ENCODE data around the gene RAB17. TPM values are rescaled to one million over a fixed set of nuclear protein-coding genes. Genes with fewer than 3 reads are reported as not detected.
A peak's percentile ranks its signal among the peaks of the same experiment; 100 is the strongest.

RAB17 gene
- total RNA-seq, 1 experiment from 2014 or later: 17.2 TPM

DNA sequence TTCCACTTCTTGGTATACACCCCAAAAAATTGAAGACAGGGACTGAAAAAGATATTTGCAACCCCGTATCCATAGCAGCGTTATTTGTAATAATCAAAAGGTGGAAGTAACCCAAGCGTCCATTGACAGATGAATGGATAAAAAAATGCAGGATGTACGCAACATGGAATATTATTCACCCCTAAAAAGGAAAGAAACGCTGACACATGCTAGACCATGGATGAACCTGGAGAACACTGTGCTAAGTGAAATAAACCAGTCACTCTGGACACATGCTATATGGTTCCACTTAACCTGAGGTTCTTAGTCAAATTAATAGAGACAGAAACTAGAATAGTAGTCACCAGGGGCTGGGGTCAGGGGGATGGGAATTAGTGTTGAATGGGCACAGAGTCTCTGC, 62.8 kb downstream of the RAB17 start:
- TF ChIP-seq, protein P1, sequence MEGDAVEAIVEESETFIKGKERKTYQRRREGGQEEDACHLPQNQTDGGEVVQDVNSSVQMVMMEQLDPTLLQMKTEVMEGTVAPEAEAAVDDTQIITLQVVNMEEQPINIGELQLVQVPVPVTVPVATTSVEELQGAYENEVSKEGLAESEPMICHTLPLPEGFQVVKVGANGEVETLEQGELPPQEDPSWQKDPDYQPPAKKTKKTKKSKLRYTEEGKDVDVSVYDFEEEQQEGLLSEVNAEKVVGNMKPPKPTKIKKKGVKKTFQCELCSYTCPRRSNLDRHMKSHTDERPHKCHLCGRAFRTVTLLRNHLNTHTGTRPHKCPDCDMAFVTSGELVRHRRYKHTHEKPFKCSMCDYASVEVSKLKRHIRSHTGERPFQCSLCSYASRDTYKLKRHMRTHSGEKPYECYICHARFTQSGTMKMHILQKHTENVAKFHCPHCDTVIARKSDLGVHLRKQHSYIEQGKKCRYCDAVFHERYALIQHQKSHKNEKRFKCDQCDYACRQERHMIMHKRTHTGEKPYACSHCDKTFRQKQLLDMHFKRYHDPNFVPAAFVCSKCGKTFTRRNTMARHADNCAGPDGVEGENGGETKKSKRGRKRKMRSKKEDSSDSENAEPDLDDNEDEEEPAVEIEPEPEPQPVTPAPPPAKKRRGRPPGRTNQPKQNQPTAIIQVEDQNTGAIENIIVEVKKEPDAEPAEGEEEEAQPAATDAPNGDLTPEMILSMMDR (IDR thresholded peaks at IDR 0.05; ENCODE audit: unreplicated experiment): no peak
- no peaks in the 10 kb centered on the region for H3K9me3 Mint-ChIP-seq (ENCODE audit: unreplicated experiment)
- no TSS peak for BruUV-seq (replicated peaks)
- no peak overlapping the region for H3K4me3 Mint-ChIP-seq (ENCODE audit: unreplicated experiment)
- CTCF ChIA-PET: interaction anchor here (0.6 to 2.0 kb wide), 3 partner anchors 43 to 176 kb away, joined by 3 to 6 read pairs (median 3); no protein-coding TSS in a partner anchor
- intact Hi-C loops (cut with micrococcal nuclease): no loop called here
- no peaks in the 10 kb centered on the region for H3K4me1 Mint-ChIP-seq (ENCODE audit: insufficient read depth, unreplicated experiment)
- no peaks in the 10 kb centered on the region for H3K27me3 Mint-ChIP-seq (ENCODE audit: insufficient read depth, unreplicated experiment)
- H3K36me3 Mint-ChIP-seq (ENCODE audit: insufficient read depth, unreplicated experiment): peaks cover 14% of the 10 kb centered on the region
- no peak for DNase-seq (ENCODE audit: unreplicated experiment)
- H3K27ac Mint-ChIP-seq (ENCODE audit: low read depth, unreplicated experiment): no peak overlapping the region
- POLR2A ChIA-PET: no interaction called here

DNA sequence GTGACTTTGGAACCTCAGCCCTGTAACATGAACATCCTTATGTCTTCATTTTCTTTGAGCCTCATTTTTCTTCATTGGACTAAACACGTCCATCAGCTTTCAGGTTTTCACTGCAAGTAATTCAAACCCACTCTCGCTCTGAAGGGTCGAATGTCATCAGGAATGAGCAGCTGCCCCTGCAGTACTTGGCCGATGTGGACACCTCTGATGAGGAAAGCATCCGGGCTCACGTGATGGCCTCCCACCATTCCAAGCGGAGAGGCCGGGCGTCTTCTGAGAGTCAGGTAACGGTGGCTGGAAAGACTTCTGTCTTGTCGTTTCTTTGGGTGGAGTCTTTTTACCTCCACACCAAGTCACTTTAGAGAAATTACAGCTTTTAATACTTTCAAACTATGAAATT, 63.3 kb downstream of the RAB17 start:
- BruUV-seq (replicated peaks): no TSS peak
- Mint-ChIP-seq H3K4me1 (ENCODE audit: insufficient read depth, unreplicated experiment) (no peaks in the 10 kb centered on the region), H3K27me3 (ENCODE audit: insufficient read depth, unreplicated experiment) (no peaks in the 10 kb centered on the region), H3K27ac (ENCODE audit: low read depth, unreplicated experiment) (no peak overlapping the region), H3K9me3 (ENCODE audit: unreplicated experiment) (no peaks in the 10 kb centered on the region), H3K36me3 (ENCODE audit: insufficient read depth, unreplicated experiment) (peaks cover 11% of the 10 kb centered on the region), H3K4me3 (ENCODE audit: unreplicated experiment) (no peak overlapping the region)
- DNase-seq (ENCODE audit: unreplicated experiment): no peak
- intact Hi-C loops (cut with micrococcal nuclease): no loop called here
- TF ChIP-seq, protein P1 (IDR thresholded peaks at IDR 0.05; ENCODE audit: unreplicated experiment): no peak
- POLR2A ChIA-PET: no interaction called here
- CTCF ChIA-PET: interaction anchor here (0.7 to 2.0 kb wide), 3 partner anchors 14 to 45 kb away, joined by 3 to 6 read pairs (median 3); no protein-coding TSS in a partner anchor

DNA sequence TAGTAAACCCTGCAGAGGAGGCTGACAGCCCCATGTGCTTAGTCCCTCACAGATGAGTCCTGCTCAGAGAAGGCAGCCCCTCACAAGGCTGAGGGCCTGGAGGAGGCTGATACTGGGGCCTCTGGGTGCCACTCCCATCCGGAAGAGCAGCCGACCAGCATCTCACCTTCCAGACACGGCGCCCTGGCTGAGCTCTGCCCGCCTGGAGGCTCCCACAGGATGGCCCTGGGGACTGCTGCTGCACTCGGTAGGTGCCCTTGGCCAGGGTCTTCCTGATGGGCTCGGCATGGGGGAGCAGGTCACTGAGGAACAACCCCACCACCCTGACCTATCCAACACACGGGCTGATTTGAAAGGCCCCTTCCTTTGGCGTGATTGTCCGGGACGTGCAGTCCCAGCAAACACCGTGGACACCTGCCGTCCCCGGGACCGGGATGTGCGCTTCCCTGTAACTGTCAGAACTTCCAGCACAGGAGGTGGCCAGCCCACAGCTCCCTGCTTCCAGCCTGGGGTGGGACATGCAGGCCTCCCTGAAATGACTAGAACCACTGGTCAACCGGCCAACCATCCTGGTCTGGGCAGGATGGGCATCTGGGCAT, 64.9 kb downstream of the RAB17 start:
- CTCF ChIA-PET: interaction anchor here (1.4 to 2.0 kb wide), 3 partner anchors 10 to 47 kb away, joined by 5 to 6 read pairs (median 6); no protein-coding TSS in a partner anchor

GRCh38 chr2:237524631-237525030, 65.9 kb downstream of the RAB17 start:
- H3K9me3 Mint-ChIP-seq (ENCODE audit: unreplicated experiment): no peaks in the 10 kb centered on the region
- H3K4me1 Mint-ChIP-seq (ENCODE audit: insufficient read depth, unreplicated experiment): no peaks in the 10 kb centered on the region
- ChIA-PET POLR2A (no interaction called here), CTCF (interaction anchor here (0.6 kb wide), 1 partner anchor 62 kb away, joined by 5 read pairs; no protein-coding TSS in a partner anchor)
- no peak overlapping the region for H3K4me3 Mint-ChIP-seq (ENCODE audit: unreplicated experiment)
- intact Hi-C loops (cut with micrococcal nuclease): no loop called here
- DNase-seq (ENCODE audit: unreplicated experiment): peak; percentile 33
- no TSS peak for BruUV-seq (replicated peaks)
- no peaks in the 10 kb centered on the region for H3K27me3 Mint-ChIP-seq (ENCODE audit: insufficient read depth, unreplicated experiment)
- H3K36me3 Mint-ChIP-seq (ENCODE audit: insufficient read depth, unreplicated experiment): peaks cover 12% of the 10 kb centered on the region
- TF ChIP-seq, protein P1 (IDR thresholded peaks at IDR 0.05; ENCODE audit: unreplicated experiment): no peak
- no peak overlapping the region for H3K27ac Mint-ChIP-seq (ENCODE audit: low read depth, unreplicated experiment)

More for the DNA sequence above, 64.9 kb downstream of the RAB17 start:
- Mint-ChIP-seq H3K27me3 (ENCODE audit: insufficient read depth, unreplicated experiment) (no peaks in the 10 kb centered on the region), H3K9me3 (ENCODE audit: unreplicated experiment) (no peaks in the 10 kb centered on the region), H3K27ac (ENCODE audit: low read depth, unreplicated experiment) (no peak overlapping the region), H3K4me1 (ENCODE audit: insufficient read depth, unreplicated experiment) (no peaks in the 10 kb centered on the region), H3K36me3 (ENCODE audit: insufficient read depth, unreplicated experiment) (peaks cover 7% of the 10 kb centered on the region), H3K4me3 (ENCODE audit: unreplicated experiment) (no peak overlapping the region)
- BruUV-seq (replicated peaks): no TSS peak
- intact Hi-C loops (cut with micrococcal nuclease): no loop called here
- DNase-seq (ENCODE audit: unreplicated experiment): no peak
- POLR2A ChIA-PET: no interaction called here
- TF ChIP-seq, protein P1 (IDR thresholded peaks at IDR 0.05; ENCODE audit: unreplicated experiment): no peak

Other genes starting within 250 kb of the RAB17 start
- gene COL6A3, start 176.6 kb downstream of the RAB17 start, total RNA-seq (2022): 0.19 and 0.61 TPM in 2 replicates
- 27.1 and 28.5 TPM in 2 replicates for gene MLPH, start 103.5 kb downstream of the RAB17 start, total RNA-seq (2022)
- gene PRLH, start 24.2 kb downstream of the RAB17 start, total RNA-seq (2022): not detected in 2 replicates
- gene LRRFIP1, start 36.9 kb upstream of the RAB17 start, total RNA-seq (2022): 197 and 201 TPM in 2 replicates
- 0.15 and 0.23 TPM in 2 replicates for gene RBM44, start 208.0 kb upstream of the RAB17 start, total RNA-seq (2022)